HepG2 (cell line): Measurements from ENCODE around the gene TEAD1. TPM values are rescaled to one million over a fixed set of nuclear protein-coding genes. Genes with fewer than 3 reads are reported as not detected.

Experiments used
- ATAC-seq: fragments of 200-7000 bp; cut with Tn5 transposase; 3 replicates; pipeline ENCODE4 v1.9.1; 2020; ENCODE audit warnings: mild to moderate bottlenecking, moderate library complexity
- BruUV-seq: library from RNA; stranded (reverse); fragments of 400-500 nt; replicated peaks from 2 replicates; lab custom pipeline; 2021; lab: Mats Ljungman, UMichigan
- CTCF ChIA-PET: fragments of 300-600 bp; formaldehyde crosslinking; extraction: SDS; loops from one replicate; lab custom pipeline; 2021; ENCODE audit warnings: low total read pairs, inconsistent platforms, low intra/inter-chr PET ratio; lab: Yijun Ruan, JAX
- POLR2A ChIA-PET: fragments of 350-600 bp; sonication (Branson Sonifier 250); formaldehyde crosslinking; loops from one replicate; lab custom pipeline; 2020; ENCODE audit warnings: antibody characterized with exemption, inconsistent platforms; lab: Yijun Ruan, JAX
- DNase-seq: peaks from one replicate; pipeline ENCODE4 v3.0.0-alpha.2; 2015; ENCODE audit warnings: low spot score
- FAIRE-seq: peaks from 3 replicates; lab custom pipeline; 2011; peaks lifted over from hg19 to GRCh38; lab: Jason Lieb, UNC
- H2AFZ ChIP-seq: one replicate; pipeline ENCODE4 v1.6.1; 2011; ENCODE audit warnings: low read length, inconsistent platforms
- H3K27ac ChIP-seq: fragments of 300-600 bp; 3 replicates; pipeline ENCODE4 v1.8.0; 2011; ENCODE audit warnings: mixed run types, mild to moderate bottlenecking, mixed read lengths, low read length, inconsistent platforms; ENCODE audit not compliant: insufficient read depth; ENCODE audit errors: extremely low read length
- H3K27me3 ChIP-seq, 2 experiments: fragments of 200-600 bp in 1 of 2; 2 replicates in 1 of 2; 3 replicates in 1 of 2; pipeline versions ENCODE4 v1.6.0 to v1.8.0; 2011; ENCODE audit warnings: low read length in 2 of 2, mild to moderate bottlenecking in 2 of 2, moderate library complexity in 2 of 2, inconsistent platforms in 1 of 2; ENCODE audit not compliant: insufficient read depth in 2 of 2, control insufficient read depth in 1 of 2
- H3K36me3 ChIP-seq, 2 experiments: fragments of 200-600 bp in 1 of 2; replicated peaks in 1 of 2; 2 replicates in 1 of 2; 3 replicates in 1 of 2; pipeline versions ENCODE4 v1.5.1 to v1.8.0; 2011; ENCODE audit warnings: low read length in 2 of 2, inconsistent platforms in 1 of 2; ENCODE audit not compliant: insufficient read depth in 2 of 2, control insufficient read depth in 1 of 2
- H3K4me1 ChIP-seq: 2 replicates; pipeline ENCODE4 v1.5.1; 2012; ENCODE audit warnings: low read length, inconsistent platforms; ENCODE audit not compliant: insufficient read depth
- H3K4me2 ChIP-seq: 2 replicates; pipeline ENCODE4 v1.6.0; 2011; ENCODE audit warnings: low read depth, low read length, inconsistent platforms
- H3K4me3 ChIP-seq, 3 experiments: fragments of 200-600 bp in 1 of 3; sonication (generic), shearing (Covaris generic) in 1 of 3; replicated peaks in 1 of 3; 2 replicates each; pipeline ENCODE4 v1.5.1; 2011 to 2016; ENCODE audit warnings: low read length in 3 of 3, inconsistent platforms in 2 of 3, low read depth in 2 of 3, mild to moderate bottlenecking in 2 of 3, control low read depth in 1 of 3, mixed read lengths in 1 of 3; ENCODE audit not compliant: insufficient read depth in 1 of 3
- H3K79me2 ChIP-seq: one replicate; pipeline ENCODE4 v1.6.1; 2011; ENCODE audit warnings: low read length, inconsistent platforms; ENCODE audit not compliant: insufficient read depth
- H3K9ac ChIP-seq: 2 replicates; pipeline ENCODE4 v1.6.0; 2011; ENCODE audit warnings: mild to moderate bottlenecking, low read depth, low read length, inconsistent platforms; ENCODE audit not compliant: insufficient read depth
- H3K9me3 ChIP-seq: 2 replicates; pipeline ENCODE4 v1.5.1; 2012; ENCODE audit warnings: mild to moderate bottlenecking, low read length
- H4K20me1 ChIP-seq: 2 replicates; pipeline ENCODE4 v1.6.0; 2011; ENCODE audit warnings: inconsistent platforms, mild to moderate bottlenecking, low read length, moderate library complexity; ENCODE audit not compliant: insufficient read depth
- ATF4 ChIP-seq, 2 experiments: fragments of 450-650 bp in 1 of 2; sonication (generic) in 1 of 2; formaldehyde crosslinking; IDR thresholded peaks; 2 replicates each; pipeline versions ENCODE4 v1.5.0 to v1.8.0; 2020 to 2022; ENCODE audit warnings: mild to moderate bottlenecking in 1 of 2, missing genetic modification reagents in 1 of 2
- CCAR2 ChIP-seq: fragments of 200-400 bp; formaldehyde crosslinking; optimal IDR thresholded peaks from 2 replicates; pipeline ENCODE3; 2018; ENCODE audit warnings: low read depth, mild to moderate bottlenecking, low read length, moderate library complexity
- DNMT3B ChIP-seq: conservative IDR thresholded peaks from 2 replicates; pipeline ENCODE4 v1.6.1; 2016; ENCODE audit warnings: missing biosample characterization, control low read depth
- JDP2 ChIP-seq: sonication (generic); formaldehyde crosslinking; IDR thresholded peaks from 2 replicates; pipeline ENCODE4 v1.8.1; 2022; ENCODE audit warnings: missing genetic modification reagents, borderline replicate concordance
- SRSF1 ChIP-seq: fragments of 200-400 bp; formaldehyde crosslinking; optimal IDR thresholded peaks from 2 replicates; pipeline ENCODE3; 2017; ENCODE audit warnings: mild to moderate bottlenecking, low read depth, low read length, moderate library complexity
- ZBTB3 ChIP-seq: sonication (generic); formaldehyde crosslinking; IDR thresholded peaks from 2 replicates; pipeline ENCODE4 v1.4.0; 2020; ENCODE audit warnings: low read depth, mild to moderate bottlenecking, moderate library complexity, missing genetic modification reagents, borderline replicate concordance
- ZNF318 ChIP-seq: sonication (generic); formaldehyde crosslinking; IDR thresholded peaks from 2 replicates; pipeline ENCODE4 v1.4.0; 2020; ENCODE audit warnings: mild to moderate bottlenecking, missing genetic modification reagents
- ZNF329 ChIP-seq: sonication (generic); formaldehyde crosslinking; IDR thresholded peaks from 2 replicates; pipeline ENCODE4 v1.9.0; 2021; ENCODE audit warnings: low read depth, mild to moderate bottlenecking, missing genetic modification reagents
- ZNF367 ChIP-seq: sonication (generic); formaldehyde crosslinking; IDR thresholded peaks from 2 replicates; pipeline ENCODE4 v1.4.0; 2020; ENCODE audit warnings: missing genetic modification reagents, borderline replicate concordance
- ZNF430 ChIP-seq: sonication (generic); formaldehyde crosslinking; IDR thresholded peaks from 2 replicates; pipeline ENCODE4 v1.9.0; 2021; ENCODE audit warnings: mild to moderate bottlenecking, missing genetic modification reagents
- ZNF660 ChIP-seq: sonication (generic); formaldehyde crosslinking; IDR thresholded peaks from 2 replicates; pipeline ENCODE4 v1.5.1; 2020; ENCODE audit warnings: mild to moderate bottlenecking, low read depth, missing genetic modification reagents, borderline replicate concordance
- ZNF768 ChIP-seq: sonication (generic); formaldehyde crosslinking; IDR thresholded peaks from 2 replicates; pipeline ENCODE4 v1.4.0; 2020; ENCODE audit warnings: missing genetic modification reagents
- ZNF784 ChIP-seq: sonication (generic); formaldehyde crosslinking; IDR thresholded peaks from 2 replicates; pipeline ENCODE4 v1.5.1; 2020; ENCODE audit warnings: missing genetic modification reagents, mild to moderate bottlenecking, borderline replicate concordance
- WGBS: methylation state at CpG from one replicate; pipeline ENCODE4 v1.1.6; 2017; ENCODE audit warnings: low lambda C conversion rate; 5-methylcytosine and 5-hydroxymethylcytosine counted together
- in situ Hi-C: cut with HindIII; loops from 2 replicates; pipeline ENCODE4 v1.10.0; 2017; ENCODE audit warnings: low pct_unique_long_range_greater_than_20kb; ENCODE audit not compliant: extremely low pct_ligation_motif_present
- intact Hi-C: fragments of 100-400 bp; cut with micrococcal nuclease; formaldehyde crosslinking; loops from one replicate; pipeline ENCODE4 v1.10.0; 2022; ENCODE audit not compliant: unreplicated experiment
- polyA plus RNA-seq, 8 experiments: library from polyadenylated mRNA; depleted of rRNA in 3 of 8; stranded (reverse) in 7 of 8; unstranded in 1 of 8; fragments of >200 nt; fragmentation: Illumina TruSeq in 4 of 8; extraction: Trizol in 4 of 8; gene quantifications; 2 replicates each; pipeline versions ENCODE4 v1.2.1 to v1.2.3, GENCODE V29; 2011 to 2016; ENCODE audit warnings: low read depth in 4 of 8, missing spikeins in 1 of 8, mixed read lengths in 1 of 8; ENCODE audit not compliant: insufficient read depth in 1 of 8
- total RNA-seq, 5 experiments: library from RNA; depleted of rRNA; stranded (reverse); fragments of >200 nt; fragmentation: Illumina TruSeq; extraction: Trizol; gene quantifications; 2 replicates each; pipeline ENCODE4 v1.2.3, GENCODE V29; 2016; ENCODE audit warnings: low read depth in 1 of 5

TEAD1 gene
- total and polyA plus RNA-seq, 2 of the 13 experiments (the other 11 are each of a cell fraction or from before 2014, with no cell fraction given): 20.1 to 30.5 TPM

DNA sequence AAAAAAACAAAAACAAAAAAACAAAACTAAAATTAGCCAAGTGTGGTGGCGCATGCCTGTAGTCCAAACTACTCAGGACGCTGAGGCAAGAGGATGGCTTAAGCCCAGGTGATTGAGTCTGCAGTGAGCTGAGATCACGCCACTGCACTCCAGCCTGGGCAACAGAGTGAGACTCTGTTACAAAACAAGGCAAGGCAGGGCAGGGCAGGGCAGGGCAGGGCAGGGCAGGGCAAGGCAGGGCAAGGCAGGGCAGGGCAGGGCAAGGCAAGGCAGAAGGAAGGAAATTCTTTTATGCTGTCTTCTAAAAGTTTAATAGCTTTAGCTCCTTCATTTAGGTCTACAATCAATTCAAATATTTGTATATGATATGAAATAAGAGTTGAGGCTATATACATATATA, 284.8 kb downstream of the TEAD1 start:
- POLR2A ChIA-PET: no interaction called here
- no peak for ATAC-seq
- TF ChIP-seq CCAR2: no peak
- TF ChIP-seq ZNF367 (CRISPR knock-in tag): no peak
- TF ChIP-seq ZNF768 (CRISPR knock-in tag): no peak
- TF ChIP-seq ZNF329 (CRISPR knock-in tag): no peak
- no peak for TF ChIP-seq ATF4 (CRISPR knock-in tag; IDR thresholded peaks at IDR 0.05)
- TF ChIP-seq DNMT3B (CRISPR knock-in tag): no peak
- no peak for TF ChIP-seq ZBTB3 (CRISPR knock-in tag)
- no peak for TF ChIP-seq ZNF660 (CRISPR knock-in tag)
- no peak for TF ChIP-seq JDP2
- TF ChIP-seq ZNF430 (CRISPR knock-in tag): no peak
- TF ChIP-seq ZNF318 (CRISPR knock-in tag): no peak
- TF ChIP-seq SRSF1: no peak
- no peak for TF ChIP-seq ZNF784 (CRISPR knock-in tag)

More for the DNA sequence above, 284.8 kb downstream of the TEAD1 start:
- CTCF ChIA-PET: no interaction called here
- H4K20me1 ChIP-seq: no peaks in the 10 kb centered on the region
- no peak overlapping the region for H3K9ac ChIP-seq
- H3K79me2 ChIP-seq: no peaks in the 10 kb centered on the region
- BruUV-seq: no TSS peak
- intact Hi-C loops (no loop called here), in situ Hi-C loops (no loop called here)
- no peak overlapping the region for H3K4me3 ChIP-seq
- H3K4me2 ChIP-seq: no peak overlapping the region
- 0 out of 2 replicates have a peak, but pooled peaks cover 4% of the 10 kb centered on the region for H3K4me1 ChIP-seq
- H3K36me3 ChIP-seq: no peaks in the 10 kb centered on the region
- H2AFZ ChIP-seq: no peak overlapping the region
- FAIRE-seq: no peak
- no peak overlapping the region for H3K27ac ChIP-seq
- no peaks in the 10 kb centered on the region for H3K9me3 ChIP-seq
- no peak for DNase-seq
- 61% methylated on average over 3 of the region's 3 CpGs for WGBS
- H3K27me3 ChIP-seq: peaks cover 0 to 5% of the 10 kb centered on the region in 2 experiments; a peak in 1 of 5 replicates
